T-helper 17 cell (primary cell): ENCODE results near the gene VWA8. TPM values are rescaled to one million over a fixed set of nuclear protein-coding genes. Genes with fewer than 3 reads are reported as not detected.
A peak's percentile ranks its signal among the peaks of the same experiment; 100 is the strongest.
"Not testable (repeated sequence)": the region's sequence is repeated elsewhere in the genome, so short reads cannot be mapped to it uniquely, and the experiment has no call there.

ENCODE experiments used
- ATAC-seq: fragments of 150-1000 bp; cut with Tn5 transposase; 2 replicates; pipeline ENCODE4 v1.10.0; 2021; ENCODE audit warnings: mild to moderate bottlenecking, moderate library complexity
- DNase-seq, 3 donors: peaks; one replicate each; pipeline versions ENCODE4 v3.0.0 to v3.0.0-alpha.2; 2020 to 2021
- H3K9me3 ChIP-seq: one replicate; pipeline ENCODE4 v1.7.0; 2013; ENCODE audit warnings: low read length, mild to moderate bottlenecking; ENCODE audit not compliant: control insufficient read depth, poor library complexity, severe bottlenecking
- H3K27ac Mint-ChIP-seq: one replicate; pipeline ENCODE4 v1.8.0; 2022; ENCODE audit warnings: mild to moderate bottlenecking, moderate library complexity, mixed read lengths
- H3K27me3 Mint-ChIP-seq: one replicate; pipeline ENCODE4 v1.8.0; 2022; ENCODE audit warnings: mixed read lengths
- H3K36me3 Mint-ChIP-seq: one replicate; pipeline ENCODE4 v1.8.0; 2022; ENCODE audit warnings: low read depth, mixed read lengths
- H3K4me1 Mint-ChIP-seq: one replicate; pipeline ENCODE4 v1.8.0; 2022; ENCODE audit warnings: mild to moderate bottlenecking, mixed read lengths
- H3K4me3 Mint-ChIP-seq: one replicate; pipeline ENCODE4 v1.8.0; 2022; ENCODE audit warnings: mild to moderate bottlenecking, moderate library complexity, mixed read lengths
- total RNA-seq, 4 donors: library from RNA in 2 of 4; stranded (reverse) in 2 of 4; gene quantifications; one replicate each; pipeline ENCODE4 v1.2.3 and lab custom pipeline; 2022 to 2026

The VWA8 gene
- total RNA-seq, 2 donors from 2014 or later: 21.5 to 23.0 TPM

- Mint-ChIP-seq H3K4me3 (no peak overlapping the region), H3K27ac (peak overlapping the region; percentile 2), H3K4me1 (no peaks in the 10 kb centered on the region), H3K27me3 (no peaks in the 10 kb centered on the region), H3K36me3 (peaks cover 13% of the 10 kb centered on the region)
- DNase-seq (no peak), ATAC-seq (no peak)
- no peaks in the 10 kb centered on the region for H3K9me3 ChIP-seq
Measured at GRCh38 chr13:41751734-41752445, 209.0 kb downstream of the VWA8 start.

GRCh38 chr13:41751277-41751676 is 209.6 kb downstream of the VWA8 start:
- Mint-ChIP-seq H3K27me3 (no peaks in the 10 kb centered on the region), H3K36me3 (peaks cover 13% of the 10 kb centered on the region), H3K4me3 (no peak overlapping the region), H3K27ac (no peak overlapping the region), H3K4me1 (no peaks in the 10 kb centered on the region)
- ATAC-seq (no peak), DNase-seq (no peak)
- H3K9me3 ChIP-seq: no peaks in the 10 kb centered on the region

GRCh38 chr13:41746259-41746658 is 214.7 kb downstream of the VWA8 start:
- no peak for DNase-seq
- Mint-ChIP-seq H3K36me3 (peaks cover 16% of the 10 kb centered on the region), H3K27me3 (no peaks in the 10 kb centered on the region), H3K27ac (no peak overlapping the region), H3K4me3 (no peak overlapping the region), H3K4me1 (no peaks in the 10 kb centered on the region)
- H3K9me3 ChIP-seq: no peaks in the 10 kb centered on the region
- ATAC-seq: no peak

- peaks cover 17% of the 10 kb centered on the region for H3K36me3 Mint-ChIP-seq
- not testable (repeated sequence) for H3K27ac Mint-ChIP-seq, DNase-seq
Measured at GRCh38 chr13:41745496-41745895, 215.4 kb downstream of the VWA8 start.

GRCh38 chr13:41742917-41743552 is 217.9 kb downstream of the VWA8 start:
- no peak overlapping the region for H3K27ac Mint-ChIP-seq
- H3K4me1 Mint-ChIP-seq: no peaks in the 10 kb centered on the region
- no peak for DNase-seq
- no peak for ATAC-seq
- H3K9me3 ChIP-seq: no peaks in the 10 kb centered on the region
- H3K27me3 Mint-ChIP-seq: no peaks in the 10 kb centered on the region
- no peak overlapping the region for H3K4me3 Mint-ChIP-seq
- peaks cover 8% of the 10 kb centered on the region for H3K36me3 Mint-ChIP-seq

More at GRCh38 chr13:41745496-41745895, 215.4 kb downstream of the VWA8 start:
- not testable (repeated sequence) for H3K27me3 Mint-ChIP-seq, H3K9me3 ChIP-seq, ATAC-seq, H3K4me1 Mint-ChIP-seq, H3K4me3 Mint-ChIP-seq

- no peak for ATAC-seq
- Mint-ChIP-seq H3K4me1 (no peaks in the 10 kb centered on the region), H3K36me3 (peaks cover 8% of the 10 kb centered on the region), H3K4me3 (no peak overlapping the region), H3K27ac (no peak overlapping the region), H3K27me3 (no peaks in the 10 kb centered on the region)
- no peak for DNase-seq
- H3K9me3 ChIP-seq: no peaks in the 10 kb centered on the region
Measured at GRCh38 chr13:41740479-41740878, 220.4 kb downstream of the VWA8 start.

GRCh38 chr13:41722684-41723535 is 238.0 kb downstream of the VWA8 start:
- H3K9me3 ChIP-seq: no peaks in the 10 kb centered on the region
- H3K4me1 Mint-ChIP-seq: no peaks in the 10 kb centered on the region
- DNase-seq (no peak), ATAC-seq (no peak)
- H3K4me3 Mint-ChIP-seq: no peak overlapping the region
- no peak overlapping the region for H3K27ac Mint-ChIP-seq
- peaks cover 3% of the 10 kb centered on the region for H3K36me3 Mint-ChIP-seq
- H3K27me3 Mint-ChIP-seq: no peaks in the 10 kb centered on the region

GRCh38 chr13:41720839-41721561 is 239.9 kb downstream of the VWA8 start:
- no peaks in the 10 kb centered on the region for H3K27me3 Mint-ChIP-seq

GRCh38 chr13:41716236-41716635 is 244.7 kb downstream of the VWA8 start:
- H3K4me3 Mint-ChIP-seq: no peak overlapping the region
- peaks cover 2% of the 10 kb centered on the region for H3K4me1 Mint-ChIP-seq
- H3K36me3 Mint-ChIP-seq: peaks cover 3% of the 10 kb centered on the region
- no peak for DNase-seq
- H3K27ac Mint-ChIP-seq: no peak overlapping the region
- no peaks in the 10 kb centered on the region for H3K9me3 ChIP-seq
- no peaks in the 10 kb centered on the region for H3K27me3 Mint-ChIP-seq
- ATAC-seq: no peak

More at GRCh38 chr13:41720839-41721561, 239.9 kb downstream of the VWA8 start:
- H3K27ac Mint-ChIP-seq: no peak overlapping the region
- no peak overlapping the region for H3K4me3 Mint-ChIP-seq
- no peaks in the 10 kb centered on the region for H3K4me1 Mint-ChIP-seq
- H3K36me3 Mint-ChIP-seq: peaks cover 3% of the 10 kb centered on the region
- H3K9me3 ChIP-seq: no peaks in the 10 kb centered on the region
- no peak for ATAC-seq
- no peak for DNase-seq

GRCh38 chr13:41713405-41713804 is 247.5 kb downstream of the VWA8 start:
- H3K4me3 Mint-ChIP-seq: no peak overlapping the region
- no peaks in the 10 kb centered on the region for H3K36me3 Mint-ChIP-seq
- peaks cover 4% of the 10 kb centered on the region for H3K4me1 Mint-ChIP-seq
- no peaks in the 10 kb centered on the region for H3K27me3 Mint-ChIP-seq
- no peaks in the 10 kb centered on the region for H3K9me3 ChIP-seq
- DNase-seq (no peak), ATAC-seq (no peak)
- no peak overlapping the region for H3K27ac Mint-ChIP-seq

- no peaks in the 10 kb centered on the region for H3K9me3 ChIP-seq
- H3K27ac Mint-ChIP-seq: no peak overlapping the region
- H3K27me3 Mint-ChIP-seq: no peaks in the 10 kb centered on the region
- no peak for DNase-seq
- H3K4me3 Mint-ChIP-seq: no peak overlapping the region
- ATAC-seq: no peak
- no peaks in the 10 kb centered on the region for H3K36me3 Mint-ChIP-seq
- peaks cover 4% of the 10 kb centered on the region for H3K4me1 Mint-ChIP-seq
Measured at GRCh38 chr13:41710771-41711170, 250.1 kb downstream of the VWA8 start.

- ATAC-seq: no peak
- no peaks in the 10 kb centered on the region for H3K9me3 ChIP-seq
Measured at GRCh38 chr13:41709511-41709910, 251.4 kb downstream of the VWA8 start.

GRCh38 chr13:41708713-41709112 is 252.2 kb downstream of the VWA8 start:
- ATAC-seq (no peak), DNase-seq (no peak)
- peak overlapping the region; percentile 7 for H3K4me3 Mint-ChIP-seq

More at GRCh38 chr13:41709511-41709910, 251.4 kb downstream of the VWA8 start:
- H3K27ac Mint-ChIP-seq: no peak overlapping the region
- H3K4me1 Mint-ChIP-seq: peaks cover 3% of the 10 kb centered on the region
- no peak overlapping the region for H3K4me3 Mint-ChIP-seq
- H3K36me3 Mint-ChIP-seq: no peaks in the 10 kb centered on the region
- no peak for DNase-seq
- no peaks in the 10 kb centered on the region for H3K27me3 Mint-ChIP-seq

More at GRCh38 chr13:41708713-41709112, 252.2 kb downstream of the VWA8 start:
- H3K9me3 ChIP-seq: no peaks in the 10 kb centered on the region
- Mint-ChIP-seq H3K27me3 (no peaks in the 10 kb centered on the region), H3K36me3 (no peaks in the 10 kb centered on the region), H3K27ac (peak overlapping the region; percentile 54), H3K4me1 (peaks cover 3% of the 10 kb centered on the region)
